RPMI7951 (cell line): ENCODE data around the gene WDR90. TPM values are rescaled to one million over a fixed set of nuclear protein-coding genes. Genes with fewer than 3 reads are reported as not detected.

Experiments used
- DNase-seq: peaks from one replicate; pipeline ENCODE4 v3.0.0-alpha.2; 2012; ENCODE audit warnings: low read depth
- total RNA-seq: library from RNA; depleted of rRNA; stranded (reverse); fragments of >200 nt; shearing (Covaris generic); gene quantifications from 2 replicates; pipeline ENCODE4 v1.2.3, GENCODE V29; 2014; rRNA removed

Gene WDR90
- total RNA-seq: 5.6 and 7.3 TPM in 2 replicates

DNA sequence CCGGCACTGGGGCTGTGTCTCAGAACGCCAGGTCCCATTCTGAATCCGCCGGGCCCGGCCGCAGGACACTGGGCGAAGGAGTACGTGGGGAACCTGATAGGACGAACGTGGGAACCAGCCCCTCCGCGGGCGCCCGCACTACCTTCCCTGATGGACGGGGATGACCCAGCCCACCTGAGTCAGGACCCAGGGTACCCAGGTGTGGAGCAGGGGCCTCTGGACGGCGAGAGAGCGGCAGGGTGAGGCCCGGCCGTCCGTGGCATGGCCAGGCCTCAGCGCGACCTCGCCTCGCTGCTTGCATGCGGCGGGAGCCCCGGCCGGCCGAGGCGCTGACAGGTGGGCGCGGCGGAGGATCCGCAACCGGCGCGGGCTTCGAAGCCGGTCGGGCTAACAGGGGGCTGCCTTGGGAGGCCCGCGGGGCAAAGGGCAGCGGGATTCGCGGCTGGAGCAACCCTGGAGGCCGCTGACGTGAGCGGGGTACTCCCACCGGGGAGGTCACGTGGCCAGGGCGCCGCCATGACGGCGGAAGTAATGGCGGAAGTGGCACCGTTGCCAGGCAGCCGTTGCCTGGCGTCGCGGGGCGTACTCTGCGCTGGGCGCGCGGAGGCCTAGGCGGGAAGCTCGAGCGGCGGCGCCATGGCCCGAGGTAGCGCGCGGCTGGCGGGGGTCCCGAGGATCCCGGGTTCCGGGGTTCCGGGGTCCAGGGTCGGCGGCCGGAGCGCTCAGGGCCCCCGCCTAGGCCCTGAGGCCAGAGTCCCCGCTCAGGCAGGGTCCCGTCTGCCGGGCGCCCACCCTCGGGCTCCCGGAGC lies at the start of gene WDR90:
WDR90 (plus strand) TSS at position 585 of the 809 bp plus-strand sequence; CDS start at position 637, 52 bp downstream.
- peak; percentile 86 for DNase-seq

- DNase-seq: no peak
Measured at GRCh38 chr16:600781-601180, 48.4 kb upstream of the WDR90 start.

DNA sequence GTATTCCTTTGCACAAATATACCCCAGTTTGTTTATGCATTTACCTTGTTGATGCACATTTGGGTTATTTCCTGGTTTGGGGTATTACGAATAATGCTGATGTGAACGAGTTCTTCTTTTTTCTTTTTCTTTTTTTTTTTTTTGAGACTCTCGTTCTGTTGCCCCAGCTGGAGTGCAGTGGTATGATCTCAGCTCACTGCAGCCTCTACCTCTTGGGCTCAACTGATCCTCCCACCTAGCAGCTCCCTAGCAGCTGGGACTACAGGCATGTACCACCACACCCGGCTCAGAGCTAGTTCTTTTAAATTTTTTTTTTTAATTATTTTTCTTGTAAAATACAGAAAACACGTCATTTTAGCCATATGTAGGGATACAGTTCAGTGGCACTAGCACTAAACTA lies 45.2 kb upstream of the WDR90 start:
- DNase-seq: no peak

GRCh38 chr16:606656-607307 lies 42.4 kb upstream of the WDR90 start:
- no peak for DNase-seq

GRCh38 chr16:608019-608418 lies 41.1 kb upstream of the WDR90 start:
- no peak for DNase-seq

- DNase-seq: no peak
Measured at GRCh38 chr16:609316-609715, 39.8 kb upstream of the WDR90 start.

DNA sequence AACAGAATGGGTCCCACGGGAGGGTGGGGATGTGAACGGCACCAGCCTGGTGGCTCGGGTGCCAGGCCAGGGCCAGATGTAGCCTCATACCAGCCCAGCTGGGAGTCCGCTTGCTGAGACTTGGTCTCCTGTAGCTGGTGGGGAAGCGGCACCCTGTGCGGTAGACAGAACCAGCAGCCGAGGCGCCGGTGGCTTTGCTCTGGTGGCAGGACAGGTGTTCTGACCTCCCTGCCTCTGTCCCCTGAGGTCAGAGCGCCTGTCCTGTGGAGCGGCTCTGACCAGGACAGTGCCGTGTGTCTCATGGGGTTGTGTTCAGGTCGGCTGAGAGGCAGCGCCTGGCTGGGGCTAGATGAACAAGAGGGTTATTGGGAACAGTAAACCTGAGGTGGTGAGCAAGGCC lies 39.2 kb upstream of the WDR90 start:
- no peak for DNase-seq

- no peak for DNase-seq
Measured at GRCh38 chr16:610513-611381, 38.4 kb upstream of the WDR90 start.

DNA sequence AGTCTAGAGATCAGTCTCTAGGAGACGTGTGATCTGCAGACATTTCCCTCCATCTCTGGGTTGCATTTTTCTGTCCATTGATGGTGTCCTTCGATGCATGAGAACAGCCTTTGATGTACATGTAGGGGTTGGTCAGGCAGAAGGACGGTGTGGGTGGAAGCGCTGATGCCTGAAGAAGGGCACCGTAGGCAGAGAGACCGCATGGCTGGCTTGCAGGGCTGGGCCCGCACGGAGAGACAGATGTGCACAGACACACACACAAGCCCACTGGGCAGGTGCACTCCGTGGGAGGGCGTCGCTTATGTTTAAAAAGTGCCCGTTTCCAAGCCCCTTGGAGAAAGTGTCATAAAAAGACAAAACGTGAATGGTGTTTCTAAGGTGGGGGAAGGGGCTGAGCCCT lies 34.0 kb upstream of the WDR90 start:
- no peak for DNase-seq

DNA sequence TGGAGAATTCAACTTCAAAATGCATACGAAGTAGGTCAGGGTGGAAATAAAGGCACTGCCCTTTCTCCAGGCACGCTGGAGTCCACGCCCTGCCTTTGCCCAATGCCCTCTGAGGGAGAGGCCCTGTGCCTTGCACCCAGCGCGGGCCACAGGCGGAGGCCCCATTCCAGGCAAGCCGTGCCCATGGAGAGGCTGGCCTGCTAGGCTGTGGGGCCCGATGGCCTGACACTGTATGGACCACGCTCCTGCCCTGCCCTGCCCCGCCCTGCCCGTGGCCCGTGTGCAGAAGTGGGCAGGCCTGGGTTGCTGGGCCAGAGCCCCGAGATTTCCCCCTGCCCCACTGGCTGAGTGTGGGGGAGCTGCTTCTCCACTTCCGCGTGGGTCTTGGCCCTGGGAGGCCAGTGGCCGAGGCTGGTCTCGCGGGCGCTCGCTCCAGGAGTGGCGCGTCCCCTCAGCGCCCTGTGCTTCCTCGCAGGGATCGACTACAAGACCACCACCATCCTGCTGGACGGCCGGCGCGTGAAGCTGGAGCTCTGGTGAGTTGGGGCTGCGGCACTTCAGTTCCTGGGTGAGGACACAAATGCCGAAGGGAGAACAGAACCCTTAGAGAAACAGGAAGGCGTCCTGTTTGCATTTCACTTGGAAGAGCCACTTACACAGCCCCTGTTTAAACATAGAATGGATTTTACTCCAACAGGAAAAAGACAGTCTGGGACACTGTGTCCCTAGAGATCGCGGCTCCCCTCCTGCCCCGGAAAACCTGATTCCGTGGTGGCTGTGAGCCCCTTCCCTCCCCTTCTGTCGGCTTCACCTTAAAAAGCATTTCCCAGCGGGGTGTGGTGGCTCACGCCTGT lies 32.2 kb upstream of the WDR90 start:
- no peak for DNase-seq

DNA sequence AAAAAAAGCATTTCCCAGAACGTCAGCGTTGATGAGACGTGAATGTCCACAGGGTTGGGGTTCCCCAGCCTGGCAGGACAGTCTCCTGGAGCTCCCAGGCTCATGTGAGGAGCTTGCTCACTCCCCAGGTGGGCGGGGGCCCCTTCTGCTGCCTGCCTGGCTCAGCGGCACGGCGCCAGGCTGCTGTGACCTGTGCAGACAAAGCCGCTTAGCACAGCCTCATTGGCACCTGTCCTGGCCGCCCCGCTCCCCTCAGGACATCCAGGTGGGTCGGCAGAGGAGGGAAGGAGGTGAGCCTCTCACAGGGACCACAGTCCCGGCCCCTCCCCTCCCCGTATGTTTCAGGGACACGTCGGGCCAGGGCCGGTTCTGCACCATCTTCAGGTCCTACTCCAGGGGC lies 31.3 kb upstream of the WDR90 start:
- DNase-seq: no peak

- no peak for DNase-seq
Measured at GRCh38 chr16:619476-620100, 29.6 kb upstream of the WDR90 start.

GRCh38 chr16:620700-621525 lies 28.3 kb upstream of the WDR90 start:
- no peak for DNase-seq

GRCh38 chr16:621526-622105 lies 27.5 kb upstream of the WDR90 start:
- DNase-seq: no peak

GRCh38 chr16:622920-623280 lies 26.3 kb upstream of the WDR90 start:
- no peak for DNase-seq

DNA sequence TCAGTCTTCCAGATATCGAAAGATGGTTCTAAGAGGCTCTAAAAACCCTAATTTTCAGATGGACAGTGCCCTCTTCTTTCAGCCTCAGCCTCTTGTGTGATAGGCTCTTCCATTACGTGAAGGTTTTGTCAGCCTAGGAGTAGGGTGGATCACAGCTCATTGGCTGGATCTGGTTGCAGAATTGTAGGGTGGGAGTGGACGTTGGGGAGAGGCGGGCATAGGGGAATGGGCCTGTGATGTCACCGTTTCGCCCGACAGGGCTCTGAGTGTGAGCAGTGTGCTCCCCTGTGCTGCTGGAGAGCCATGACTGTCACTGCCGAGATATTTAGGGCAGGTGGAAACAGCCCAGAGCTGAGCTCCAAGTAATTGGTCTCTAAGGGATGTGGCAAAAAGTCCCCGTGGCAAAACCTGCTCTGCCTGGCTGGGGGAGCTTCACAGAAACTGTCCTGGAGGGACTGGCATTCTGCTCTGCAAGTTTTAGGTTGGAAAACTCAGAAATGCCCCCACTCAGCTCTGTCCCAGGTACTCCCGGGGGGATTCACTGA lies 24.6 kb upstream of the WDR90 start:
- no peak for DNase-seq

DNA sequence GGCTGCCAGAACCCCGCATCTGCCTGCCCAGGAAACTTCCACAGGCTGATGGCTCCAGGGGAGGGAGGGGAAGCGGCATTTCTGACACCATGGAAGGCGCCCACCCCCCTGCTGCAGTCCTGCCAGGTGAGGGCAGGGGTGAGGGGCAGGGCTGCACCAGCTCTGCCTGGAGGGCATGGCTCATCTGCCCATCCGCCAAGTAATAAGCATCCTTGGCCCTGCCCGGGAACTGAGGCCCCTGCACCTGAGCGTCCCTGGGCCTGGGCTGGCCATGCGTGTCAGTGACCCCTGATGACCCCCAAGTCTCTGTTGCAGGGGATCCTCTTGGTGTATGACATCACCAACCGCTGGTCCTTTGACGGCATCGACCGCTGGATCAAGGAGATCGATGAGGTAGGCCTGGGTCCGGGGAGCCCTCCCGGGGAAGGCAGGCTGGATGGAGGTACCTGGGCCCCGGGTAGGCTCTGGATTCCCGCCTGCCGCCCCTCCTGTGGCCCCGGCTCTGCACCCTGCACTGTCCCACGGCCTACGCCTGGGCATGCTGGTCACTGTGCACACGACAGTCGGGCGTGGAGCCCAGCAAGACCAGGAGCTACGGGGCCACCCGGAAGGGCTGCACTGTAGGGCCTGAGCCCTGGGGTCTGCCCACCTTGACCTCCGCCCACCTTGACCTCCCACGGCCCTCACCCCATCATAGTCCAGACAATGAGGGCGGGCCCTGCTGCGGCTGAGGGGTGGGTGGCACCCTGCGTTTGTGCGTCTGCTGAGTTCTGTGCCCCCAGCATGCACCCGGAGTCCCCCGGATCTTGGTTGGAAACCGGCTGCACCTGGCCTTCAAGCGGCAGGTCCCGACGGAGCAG lies 23.8 kb upstream of the WDR90 start:
- no peak for DNase-seq

GRCh38 chr16:625977-626765 lies 23.0 kb upstream of the WDR90 start:
- no peak for DNase-seq
